B cell (primary cell): ENCODE measurements around the gene IP6K2. TPM values are rescaled to one million over a fixed set of nuclear protein-coding genes. Genes with fewer than 3 reads are reported as not detected.

Source experiments
- ATAC-seq: fragments of 200-7000 bp; cut with Tn5 transposase; one replicate; pipeline ENCODE4 v1.10.0; 2021; ENCODE audit warnings: low read depth, mild to moderate bottlenecking, moderate number of reproducible peaks, moderate library complexity
- CTCF ChIA-PET: fragments of 350-600 bp; sonication (Branson Sonifier 250); formaldehyde crosslinking; loops from one replicate; lab custom pipeline; 2021; ENCODE audit warnings: antibody characterized with exemption, inconsistent platforms; lab: Charles Lee
- POLR2A ChIA-PET: fragments of 350-600 bp; sonication (Branson Sonifier 250); formaldehyde crosslinking; loops from one replicate; lab custom pipeline; 2021; ENCODE audit warnings: antibody characterized with exemption; lab: Charles Lee
- DNase-seq: peaks from one replicate; pipeline ENCODE4 v3.0.0; 2013
- H2AFZ ChIP-seq: 2 replicates; pipeline ENCODE4 v1.6.1; 2012; ENCODE audit warnings: mild to moderate bottlenecking, low read depth, low read length; ENCODE audit not compliant: insufficient read depth, poor library complexity, severe bottlenecking
- H3K27ac ChIP-seq, 2 donors: 1 replicate in 1 of 2; 2 replicates in 1 of 2; pipeline ENCODE4 v1.5.1; 2012 to 2013; ENCODE audit warnings: low read length in 2 of 2, mild to moderate bottlenecking in 2 of 2, moderate library complexity in 1 of 2
- H3K27me3 ChIP-seq, 4 experiments: fragments of 200-600 bp in 1 of 4; sonication (generic) in 1 of 4; replicated peaks in 1 of 4; 1 replicate in 2 of 4; 2 replicates in 2 of 4; pipeline versions ENCODE4 v1.6.1 to v1.7.0; 2013 to 2016; ENCODE audit warnings: low read length in 3 of 4, mild to moderate bottlenecking in 2 of 4, mixed read lengths in 1 of 4, moderate library complexity in 1 of 4; ENCODE audit not compliant: insufficient read depth in 4 of 4, control insufficient read depth in 3 of 4; ENCODE audit errors: control extremely low read depth in 1 of 4
- H3K36me3 ChIP-seq, 2 experiments: replicated peaks in 1 of 2; 1 replicate in 1 of 2; 2 replicates in 1 of 2; pipeline versions ENCODE4 v1.6.1 to v1.7.1; 2013; ENCODE audit warnings: low read length in 1 of 2; ENCODE audit not compliant: insufficient read depth in 2 of 2, control insufficient read depth in 1 of 2; ENCODE audit errors: control extremely low read depth in 1 of 2, extremely low read depth in 1 of 2
- H3K4me1 ChIP-seq, 2 donors: fragments of 200-600 bp in 1 of 2; sonication (generic) in 1 of 2; 1 replicate in 1 of 2; 2 replicates in 1 of 2; pipeline versions ENCODE4 v1.5.1 to v1.6.1; 2013 to 2017; ENCODE audit warnings: low read length in 2 of 2; ENCODE audit not compliant: control insufficient read depth in 2 of 2, insufficient read depth in 2 of 2
- H3K4me2 ChIP-seq: replicated peaks from 2 replicates; pipeline ENCODE3; 2012; ENCODE audit warnings: mild to moderate bottlenecking, low read depth, low read length; ENCODE audit not compliant: poor library complexity, severe bottlenecking
- H3K4me3 ChIP-seq, 5 experiments: fragments of 200-600 bp in 1 of 5; sonication (generic) in 1 of 5; 1 replicate in 3 of 5; 2 replicates in 2 of 5; pipeline versions ENCODE4 v1.5.1 to v1.7.0; 2011 to 2016; ENCODE audit warnings: low read length in 4 of 5, mild to moderate bottlenecking in 4 of 5, low read depth in 2 of 5, control low read depth in 1 of 5, moderate library complexity in 1 of 5; ENCODE audit not compliant: insufficient read depth in 1 of 5; ENCODE audit errors: control extremely low read depth in 1 of 5, extremely low read depth in 1 of 5
- H3K79me2 ChIP-seq: fragments of 200-600 bp; sonication (generic); one replicate; pipeline ENCODE4 v1.6.0; 2016; ENCODE audit warnings: low read length; ENCODE audit not compliant: control insufficient read depth, insufficient read depth
- H3K9ac ChIP-seq: fragments of 200-600 bp; sonication (generic); 2 replicates; pipeline ENCODE4 v1.6.1; 2017; ENCODE audit warnings: mild to moderate bottlenecking, low read length, moderate library complexity
- H3K9me3 ChIP-seq, 3 donors: one replicate each; pipeline versions ENCODE4 v1.6.1 to v1.7.1; 2013; ENCODE audit warnings: low read length in 2 of 3; ENCODE audit not compliant: control insufficient read depth in 2 of 3, insufficient read depth in 1 of 3; ENCODE audit errors: control extremely low read depth in 1 of 3
- H4K20me1 ChIP-seq: 2 replicates; pipeline ENCODE4 v1.6.0; 2012; ENCODE audit warnings: mild to moderate bottlenecking, low read length; ENCODE audit not compliant: insufficient read depth, control insufficient read depth, poor library complexity, severe bottlenecking
- H3K27ac Mint-ChIP-seq: one replicate; pipeline ENCODE4 v1.8.0; 2021; ENCODE audit warnings: mixed read lengths
- H3K27me3 Mint-ChIP-seq: one replicate; pipeline ENCODE4 v1.8.0; 2021; ENCODE audit warnings: mixed read lengths
- H3K4me1 Mint-ChIP-seq: one replicate; pipeline ENCODE4 v1.8.0; 2021; ENCODE audit warnings: mixed read lengths
- H3K4me3 Mint-ChIP-seq: one replicate; pipeline ENCODE4 v1.8.0; 2021; ENCODE audit warnings: mixed read lengths
- H3K9me3 Mint-ChIP-seq: one replicate; pipeline ENCODE4 v1.8.0; 2022; ENCODE audit warnings: mixed read lengths; ENCODE audit not compliant: insufficient read depth
- EZH2 ChIP-seq: IDR thresholded peaks from 2 replicates; pipeline ENCODE4 v1.6.1; 2012; ENCODE audit warnings: borderline replicate concordance, low read depth, mild to moderate bottlenecking, moderate library complexity, low read length; ENCODE audit not compliant: insufficient read depth, poor library complexity, severe bottlenecking
- WGBS: methylation state at CpG from one replicate; pipeline ENCODE4 v1.1.5; 2013; ENCODE audit warnings: missing lambda C conversion rate; ENCODE audit not compliant: insufficient coverage; 5-methylcytosine and 5-hydroxymethylcytosine counted together
- intact Hi-C: fragments of 100-400 bp; cut with micrococcal nuclease; formaldehyde crosslinking; loops from one replicate; pipeline ENCODE4 v1.10.0; 2022
- polyA plus RNA-seq: library from polyadenylated mRNA; depleted of rRNA; stranded (reverse); fragments of >200 nt; gene quantifications from 2 replicates; pipeline ENCODE4 v1.2.3, GENCODE V29; 2012
- total RNA-seq, 2 donors: library from RNA; stranded (reverse); fragments of 120-200 nt in 1 of 2; gene quantifications; 1 replicate in 1 of 2; 2 replicates in 1 of 2; pipeline versions ENCODE4 v1.2.3 to v1.2.4, GENCODE V29; 2013 to 2022
- TF ChIP-seq, protein P1 (sequence below): fragments of 200-600 bp; IDR thresholded peaks from one replicate; pipeline ENCODE4 v1.8.0; 2022; ENCODE audit warnings: antibody characterized with exemption, mild to moderate bottlenecking

The IP6K2 gene
- total and polyA plus RNA-seq, 2 donors (not counting 1 experiment from before 2014, with no cell fraction given) = 132 to 140 TPM

GRCh38 chr3:48679411-48680391 is 37.3 kb downstream of the IP6K2 start:
- TF ChIP-seq, protein P1, sequence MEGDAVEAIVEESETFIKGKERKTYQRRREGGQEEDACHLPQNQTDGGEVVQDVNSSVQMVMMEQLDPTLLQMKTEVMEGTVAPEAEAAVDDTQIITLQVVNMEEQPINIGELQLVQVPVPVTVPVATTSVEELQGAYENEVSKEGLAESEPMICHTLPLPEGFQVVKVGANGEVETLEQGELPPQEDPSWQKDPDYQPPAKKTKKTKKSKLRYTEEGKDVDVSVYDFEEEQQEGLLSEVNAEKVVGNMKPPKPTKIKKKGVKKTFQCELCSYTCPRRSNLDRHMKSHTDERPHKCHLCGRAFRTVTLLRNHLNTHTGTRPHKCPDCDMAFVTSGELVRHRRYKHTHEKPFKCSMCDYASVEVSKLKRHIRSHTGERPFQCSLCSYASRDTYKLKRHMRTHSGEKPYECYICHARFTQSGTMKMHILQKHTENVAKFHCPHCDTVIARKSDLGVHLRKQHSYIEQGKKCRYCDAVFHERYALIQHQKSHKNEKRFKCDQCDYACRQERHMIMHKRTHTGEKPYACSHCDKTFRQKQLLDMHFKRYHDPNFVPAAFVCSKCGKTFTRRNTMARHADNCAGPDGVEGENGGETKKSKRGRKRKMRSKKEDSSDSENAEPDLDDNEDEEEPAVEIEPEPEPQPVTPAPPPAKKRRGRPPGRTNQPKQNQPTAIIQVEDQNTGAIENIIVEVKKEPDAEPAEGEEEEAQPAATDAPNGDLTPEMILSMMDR = no peak
- TF ChIP-seq EZH2 = no peak
- peak; percentile 67 for DNase-seq
- Histone ChIP-seq H2AFZ (no peak overlapping the region), H3K36me3 (peaks cover 0 to 11% of the 10 kb centered on the region in 2 experiments), H4K20me1 (no peaks in the 10 kb centered on the region), H3K9me3 (no peaks in the 10 kb centered on the region), H3K4me2 (peak overlapping the region; percentile 58), H3K4me3 (peak overlapping the region in 1 of 5 experiments; percentile 7), H3K9ac (no peak overlapping the region), H3K79me2 (no peaks in the 10 kb centered on the region), H3K27me3 (no peaks in the 10 kb centered on the region), H3K4me1 (peaks cover 18 to 29% of the 10 kb centered on the region in 2 donors), H3K27ac (no peak overlapping the region)
- no peak overlapping the region for H3K4me3 Mint-ChIP-seq
- peaks cover 28% of the 10 kb centered on the region for H3K4me1 Mint-ChIP-seq
- no peaks in the 10 kb centered on the region for H3K9me3 Mint-ChIP-seq
- no peak overlapping the region for H3K27ac Mint-ChIP-seq
- intact Hi-C loops = loop anchor here (10.0 kb wide), 1 partner anchor 215 kb away; a partner anchor contains a TSS
- ChIA-PET POLR2A (no interaction called here), CTCF (no interaction called here)
- 69% methylated on average over 20 of the region's 20 CpGs for WGBS
- no peaks in the 10 kb centered on the region for H3K27me3 Mint-ChIP-seq
- peak; percentile 91 for ATAC-seq
